DMS53 treated with DMSO at 0.1 percent for 48 hours (cell line): ENCODE measurements around the gene GPC6.

Source experiments
- DNase-seq: peaks from one replicate; lab custom pipeline; 2025; ENCODE audit not compliant: unreplicated experiment; lab: John Stamatoyannopoulos, UW

Gene GPC6

GRCh38 chr13:94218951-94219350 lies 992.3 kb downstream of the GPC6 start:
- no peak for DNase-seq

DNA sequence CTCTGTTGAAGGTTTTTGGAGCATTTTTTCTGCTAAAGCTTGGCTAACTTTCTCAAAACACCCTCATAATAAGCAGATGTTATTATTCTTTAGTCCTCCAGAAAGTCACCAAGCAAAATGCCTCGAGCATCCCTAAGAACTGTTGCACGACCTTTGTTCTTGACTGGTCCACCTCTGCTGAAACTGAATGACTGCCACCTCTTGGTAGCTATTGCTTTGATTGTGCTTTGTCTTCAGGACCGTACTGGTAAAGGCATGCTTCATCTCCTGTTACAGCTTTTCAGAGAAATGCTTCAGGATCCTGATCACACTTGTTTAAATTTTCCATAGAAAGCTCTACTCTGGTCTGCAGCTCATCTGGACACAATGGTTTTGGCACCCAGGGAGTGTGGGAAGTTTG lies 998.1 kb downstream of the GPC6 start:
- no peak for DNase-seq

GRCh38 chr13:94227255-94227879 lies 1000.8 kb downstream of the GPC6 start:
- no peak for DNase-seq

- no peak for DNase-seq
Observed at GRCh38 chr13:94228763-94229162, 1002.2 kb downstream of the GPC6 start.

DNA sequence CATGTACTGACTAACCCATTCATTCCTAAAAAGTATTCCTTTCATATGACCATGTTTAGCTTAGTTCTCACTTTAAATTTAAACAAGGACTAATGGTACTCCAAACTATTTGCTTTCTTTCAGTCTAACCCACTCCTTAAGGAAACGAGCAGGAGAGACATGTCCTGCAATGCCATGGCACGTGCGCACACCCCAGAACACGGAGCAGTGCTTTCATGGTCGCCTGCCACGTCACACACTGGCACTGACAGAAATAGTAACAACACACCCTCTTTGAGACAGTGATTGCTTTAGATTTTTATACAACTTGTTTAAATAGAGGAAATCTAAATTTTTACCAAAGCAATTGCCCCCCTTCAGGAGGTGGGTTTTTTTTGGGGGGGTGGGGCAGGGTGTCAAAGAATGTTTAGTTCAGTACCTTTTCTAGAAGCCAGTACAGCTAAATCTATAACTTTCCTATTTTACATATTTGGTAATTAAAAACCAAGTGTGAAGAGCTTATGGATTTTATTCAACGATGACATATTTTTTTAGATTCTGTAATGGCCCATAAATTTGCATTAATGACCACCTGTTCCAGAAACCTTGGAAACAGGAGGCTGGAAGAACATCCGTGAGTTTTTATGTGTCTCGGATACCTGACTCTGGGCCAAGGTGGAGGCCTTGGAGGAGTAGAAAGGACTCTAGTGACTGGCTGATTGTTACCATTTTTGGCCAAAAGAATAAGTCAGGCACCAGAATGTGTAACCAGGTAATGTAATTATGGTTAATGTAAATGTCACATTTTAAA lies 1005.7 kb downstream of the GPC6 start:
- no peak for DNase-seq

DNA sequence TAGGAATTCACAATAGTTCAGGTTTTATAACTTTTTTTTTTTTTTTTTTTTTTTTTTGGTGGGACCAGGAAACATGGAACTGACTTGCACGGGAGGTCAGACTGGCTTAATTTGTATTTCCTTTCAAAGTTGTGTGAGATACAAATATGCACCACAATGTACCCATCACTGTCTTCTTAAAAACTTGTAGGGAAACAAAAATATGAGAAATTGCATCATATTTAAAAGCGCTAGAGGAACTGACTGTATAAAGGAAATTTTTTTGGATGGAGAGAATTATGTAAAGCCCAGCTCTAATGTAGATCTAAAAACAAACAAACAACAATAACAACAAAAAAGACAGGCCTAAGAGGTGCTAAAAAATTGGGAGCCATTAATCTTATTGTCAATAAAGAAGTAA lies 1006.3 kb downstream of the GPC6 start:
- no peak for DNase-seq

DNA sequence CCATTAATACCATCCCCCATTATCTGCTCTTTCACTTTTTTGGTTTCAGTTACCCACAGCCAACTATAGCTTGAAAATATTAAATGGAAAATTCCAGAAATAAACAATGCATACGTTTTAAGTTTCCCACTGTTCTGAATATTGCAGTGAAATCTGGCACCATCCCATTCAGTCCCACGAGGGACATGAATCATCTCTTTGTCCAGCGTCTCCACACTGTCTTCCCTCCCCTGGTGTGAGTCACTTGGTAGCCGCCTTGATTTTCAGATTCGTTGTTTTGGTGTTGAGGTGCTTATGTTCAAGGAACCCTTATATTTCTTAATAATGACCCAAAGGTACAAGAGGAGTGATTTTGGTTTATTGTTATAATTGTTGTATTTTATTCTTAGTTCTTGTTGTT lies 1006.8 kb downstream of the GPC6 start:
- no peak for DNase-seq

- DNase-seq: no peak
Observed at GRCh38 chr13:94233837-94234236, 1007.2 kb downstream of the GPC6 start.

GRCh38 chr13:94234738-94235137 lies 1008.1 kb downstream of the GPC6 start:
- no peak for DNase-seq

- DNase-seq: no peak
Observed at GRCh38 chr13:94236132-94236531, 1009.5 kb downstream of the GPC6 start.

DNA sequence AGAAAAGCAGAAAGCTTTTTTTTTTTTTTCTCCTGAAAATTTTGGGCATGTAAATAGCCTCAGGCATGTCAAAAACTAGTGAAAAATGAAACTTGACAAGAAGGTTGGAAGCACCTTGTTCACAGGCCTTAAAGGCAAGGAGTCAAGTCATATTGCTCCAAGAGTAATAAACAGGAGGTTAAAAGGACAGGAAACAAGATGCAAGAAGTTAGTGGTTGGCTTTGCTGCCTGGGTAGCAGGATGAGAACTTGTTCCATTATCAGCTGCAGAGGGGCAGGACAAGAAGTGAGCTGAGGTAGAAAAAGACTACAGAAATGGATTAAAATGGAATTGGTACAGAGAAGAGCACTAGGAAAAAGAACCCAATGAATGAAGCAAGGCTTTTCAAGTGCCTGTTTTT lies 1010.3 kb downstream of the GPC6 start:
- DNase-seq: no peak

- DNase-seq: no peak
Observed at GRCh38 chr13:94239135-94239534, 1012.5 kb downstream of the GPC6 start.

GRCh38 chr13:94242554-94242953 lies 1015.9 kb downstream of the GPC6 start:
- no peak for DNase-seq

DNA sequence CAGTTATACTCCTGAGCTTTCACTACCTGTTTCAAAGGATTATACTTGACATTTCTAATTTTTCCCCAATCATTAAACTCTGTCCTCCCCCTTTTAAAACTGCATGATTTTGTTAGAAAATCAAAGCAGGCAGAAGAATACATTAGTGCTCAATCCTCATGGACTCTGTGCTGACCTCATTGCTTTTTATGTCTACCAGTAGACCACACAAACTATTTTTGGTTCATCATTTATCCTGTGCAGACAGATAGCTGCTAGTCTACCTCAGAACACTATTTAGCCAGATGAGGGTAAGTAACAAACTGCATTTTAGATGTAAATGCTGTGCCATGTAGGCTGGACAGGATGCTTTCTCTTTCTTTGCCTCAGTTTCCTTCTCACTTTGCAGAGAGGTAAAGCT lies 1016.9 kb downstream of the GPC6 start:
- no peak for DNase-seq

GRCh38 chr13:94246495-94246894 lies 1019.9 kb downstream of the GPC6 start:
- no peak for DNase-seq

DNA sequence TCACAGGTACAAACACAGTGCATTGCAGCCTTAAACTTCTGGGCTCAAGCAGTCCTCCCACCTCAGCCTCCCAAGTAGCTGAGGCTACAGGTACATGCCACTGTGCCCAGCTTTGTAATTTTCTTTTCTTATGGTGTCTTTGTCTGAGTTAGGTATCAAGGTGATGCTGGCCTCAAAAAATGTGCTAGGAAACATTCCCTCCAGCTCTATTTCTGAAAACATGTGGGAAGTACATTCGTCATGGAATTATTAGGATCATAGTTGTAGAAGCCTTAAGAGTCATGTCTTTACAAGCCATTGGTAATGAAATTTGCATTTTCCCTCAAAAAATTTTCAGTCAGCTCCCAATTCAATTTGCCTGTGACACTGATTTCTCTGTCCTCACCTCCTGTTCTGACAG lies 1021.3 kb downstream of the GPC6 start:
- DNase-seq: no peak

- no peak for DNase-seq
Observed at GRCh38 chr13:94248454-94249228, 1022.0 kb downstream of the GPC6 start.

DNA sequence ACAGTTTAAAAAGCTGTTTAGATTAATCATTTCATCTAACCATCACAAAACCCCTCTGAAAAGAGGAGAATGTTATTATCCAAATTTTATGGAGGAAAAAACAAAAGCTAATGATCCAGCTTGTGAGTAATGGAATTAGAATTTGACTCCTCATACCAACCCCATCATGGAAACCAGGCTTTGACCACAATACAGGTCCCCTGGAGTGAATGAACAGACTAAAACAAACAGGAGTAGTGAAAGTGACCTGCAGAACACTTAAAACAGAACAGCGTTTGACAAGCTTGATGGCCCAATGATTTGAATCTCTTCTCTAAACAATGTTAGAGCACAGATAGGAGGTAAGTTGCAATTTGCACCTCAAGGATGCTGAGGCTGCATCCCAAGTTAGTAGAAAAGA lies 1022.9 kb downstream of the GPC6 start:
- DNase-seq: no peak

DNA sequence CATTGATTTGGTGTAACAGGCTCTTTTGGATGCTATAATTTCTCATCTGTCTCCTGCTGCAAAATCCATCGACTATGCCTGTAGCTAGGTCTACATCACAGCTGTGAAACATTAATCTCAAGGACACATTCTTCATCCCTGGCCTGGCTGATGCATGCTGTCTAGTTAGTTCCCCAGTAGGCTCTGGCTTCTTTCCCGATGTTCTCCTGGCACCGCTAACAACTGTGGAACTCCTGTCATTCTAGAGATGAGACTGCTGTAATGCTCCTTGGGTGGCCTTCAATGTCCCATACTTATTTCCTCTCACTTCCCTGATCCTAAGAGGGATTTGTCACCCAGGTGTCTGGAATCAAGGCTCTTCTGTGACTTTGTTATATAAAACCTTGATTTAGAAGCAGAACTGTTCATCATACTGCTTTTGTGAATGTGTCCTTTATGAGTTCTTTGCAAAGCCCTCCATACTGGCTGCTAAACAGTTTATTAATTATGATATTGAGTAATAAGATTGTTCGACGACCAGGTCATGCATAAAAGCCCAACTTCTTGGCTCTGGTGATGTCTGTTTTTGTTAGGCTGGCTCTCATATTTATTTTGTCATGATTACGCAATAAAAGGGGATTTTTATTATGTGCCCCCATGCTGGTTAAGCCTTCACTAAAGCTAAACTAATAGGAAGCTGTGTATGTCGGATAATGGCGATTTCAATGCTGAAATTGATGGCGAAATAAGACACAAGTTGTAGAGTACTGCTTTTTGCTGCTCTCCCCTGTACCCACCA lies 1025.4 kb downstream of the GPC6 start:
- no peak for DNase-seq

DNA sequence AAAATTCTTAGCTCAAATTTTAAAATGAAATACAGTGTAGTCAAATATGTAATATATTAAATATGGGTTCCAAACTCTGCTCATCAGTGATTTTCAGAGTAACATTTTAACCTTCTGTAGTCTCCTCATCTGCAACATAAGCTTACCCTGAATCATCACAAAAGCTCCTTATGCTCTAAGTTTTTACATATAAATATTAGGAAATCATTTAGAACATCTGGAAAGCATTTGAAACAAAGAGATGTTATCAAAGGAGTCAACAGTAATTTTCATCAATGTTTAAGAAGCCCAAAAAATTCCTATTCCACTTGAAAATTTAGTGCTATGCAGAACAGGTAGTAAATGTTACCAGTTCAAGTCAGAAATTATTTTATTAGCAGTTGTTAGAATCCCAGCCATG lies 1028.1 kb downstream of the GPC6 start:
- DNase-seq: no peak

DNA sequence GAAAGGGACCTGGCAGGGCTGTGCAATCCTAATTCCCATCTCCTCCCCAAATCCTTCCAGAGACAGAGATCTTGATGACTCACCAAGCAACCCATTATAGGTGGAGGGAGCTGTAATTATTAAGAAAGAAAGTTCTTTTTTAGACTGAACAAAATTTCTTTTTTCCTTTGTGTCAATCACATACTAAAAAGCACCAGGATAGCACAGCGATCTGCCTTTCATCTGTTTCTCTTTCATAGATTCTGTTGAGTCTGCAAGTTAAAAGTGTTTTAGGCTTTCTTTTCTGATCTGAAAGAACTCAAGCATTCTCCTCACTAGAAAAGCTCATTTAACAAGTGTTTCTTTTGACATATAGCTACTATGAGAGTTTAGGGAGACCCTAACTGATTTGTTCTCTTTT lies 1030.1 kb downstream of the GPC6 start:
- no peak for DNase-seq
